IMR-90 (cell line): ENCODE measurements around the gene VAT1L. TPM values are rescaled to one million over a fixed set of nuclear protein-coding genes. Genes with fewer than 3 reads are reported as not detected.

ENCODE experiments used
- ATAC-seq: fragments of 200-7000 bp; cut with Tn5 transposase; 2 replicates; pipeline ENCODE4 v1.9.1; 2020; ENCODE audit warnings: low read depth, mild to moderate bottlenecking, moderate library complexity
- BruUV-seq: library from RNA; stranded (reverse); fragments of 400-500 nt; replicated peaks from 2 replicates; lab custom pipeline; 2021; lab: Mats Ljungman, UMichigan
- CTCF ChIA-PET: fragments of 300-600 bp; formaldehyde crosslinking; extraction: SDS; loops from one replicate; lab custom pipeline; 2021; ENCODE audit warnings: antibody characterized with exemption; lab: Yijun Ruan, JAX
- POLR2A ChIA-PET: fragments of 300-600 bp; sonication (Branson Sonifier 250); formaldehyde crosslinking; loops from one replicate; lab custom pipeline; 2022; ENCODE audit warnings: antibody characterized with exemption; ENCODE audit not compliant: unreplicated experiment; lab: Charles Lee
- DNase-seq: peaks from one replicate; pipeline ENCODE4 v3.0.0; 2013
- H2AFZ ChIP-seq: replicated peaks from 2 replicates; pipeline ENCODE3; 2013; ENCODE audit warnings: low read length, mild to moderate bottlenecking; ENCODE audit not compliant: poor library complexity
- H2AK5ac ChIP-seq: 2 replicates; pipeline ENCODE4 v1.6.1; 2013; ENCODE audit warnings: low read depth, low read length, inconsistent platforms
- H2AK9ac ChIP-seq: replicated peaks from 2 replicates; pipeline ENCODE3; 2013; ENCODE audit warnings: mild to moderate bottlenecking, low read depth, low read length, moderate library complexity; ENCODE audit not compliant: poor library complexity
- H2BK120ac ChIP-seq: 2 replicates; pipeline ENCODE4 v1.6.1; 2013; ENCODE audit warnings: low read depth, low read length, inconsistent platforms
- H2BK15ac ChIP-seq: 3 replicates; pipeline ENCODE4 v1.6.1; 2013; ENCODE audit warnings: low read depth, low read length, inconsistent platforms
- H2BK20ac ChIP-seq: 2 replicates; pipeline ENCODE4 v1.6.1; 2013; ENCODE audit warnings: low read depth, mild to moderate bottlenecking, inconsistent platforms, low read length, moderate library complexity
- H2BK5ac ChIP-seq: 2 replicates; pipeline ENCODE4 v1.6.1; 2013; ENCODE audit warnings: mild to moderate bottlenecking, low read depth, low read length, inconsistent platforms; ENCODE audit not compliant: poor library complexity, severe bottlenecking
- H3K14ac ChIP-seq: replicated peaks from 2 replicates; pipeline ENCODE4 v1.6.1; 2013; ENCODE audit warnings: low read depth, low read length, inconsistent platforms
- H3K18ac ChIP-seq: 2 replicates; pipeline ENCODE4 v1.6.1; 2013; ENCODE audit warnings: low read depth, low read length, control low read depth
- H3K23ac ChIP-seq: 2 replicates; pipeline ENCODE4 v1.6.1; 2013; ENCODE audit warnings: low read depth, low read length, inconsistent platforms
- H3K27ac ChIP-seq: 2 replicates; pipeline ENCODE4 v1.5.1; 2013; ENCODE audit warnings: mild to moderate bottlenecking, control low read depth, low read length; ENCODE audit not compliant: insufficient read depth
- H3K27me3 ChIP-seq: 2 replicates; pipeline ENCODE4 v1.6.1; 2013; ENCODE audit warnings: low read length; ENCODE audit not compliant: control insufficient read depth, insufficient read depth
- H3K36me3 ChIP-seq: 2 replicates; pipeline ENCODE4 v1.6.1; 2013; ENCODE audit warnings: low read length, mixed read lengths; ENCODE audit not compliant: control insufficient read depth, insufficient read depth
- H3K4ac ChIP-seq: 2 replicates; pipeline ENCODE4 v1.6.1; 2013; ENCODE audit warnings: low read depth, low read length, inconsistent platforms
- H3K4me1 ChIP-seq: 2 replicates; pipeline ENCODE4 v1.6.1; 2013; ENCODE audit warnings: low read length, mixed read lengths; ENCODE audit not compliant: control insufficient read depth, insufficient read depth
- H3K4me2 ChIP-seq: 2 replicates; pipeline ENCODE4 v1.6.1; 2013; ENCODE audit warnings: low read depth, mild to moderate bottlenecking, control low read depth, low read length, moderate library complexity
- H3K4me3 ChIP-seq: 2 replicates; pipeline ENCODE4 v1.5.1; 2013; ENCODE audit warnings: low read depth, mild to moderate bottlenecking, control low read depth, low read length, moderate library complexity; ENCODE audit not compliant: insufficient read depth
- H3K56ac ChIP-seq: 2 replicates; pipeline ENCODE4 v1.6.1; 2013; ENCODE audit warnings: low read length, inconsistent platforms; ENCODE audit not compliant: insufficient read depth; ENCODE audit errors: extremely low read depth
- H3K79me1 ChIP-seq, 2 experiments: 2 replicates each; pipeline ENCODE4 v1.6.1; 2013; ENCODE audit warnings: low read length in 2 of 2, inconsistent platforms in 1 of 2, low read depth in 1 of 2
- H3K9ac ChIP-seq: 2 replicates; pipeline ENCODE4 v1.6.1; 2013; ENCODE audit warnings: low read depth, low read length, control low read depth
- H3K9me1 ChIP-seq: 2 replicates; pipeline ENCODE4 v1.6.1; 2013; ENCODE audit warnings: low read length, inconsistent platforms; ENCODE audit not compliant: insufficient read depth
- H3K9me3 ChIP-seq: 2 replicates; pipeline ENCODE4 v1.6.1; 2013; ENCODE audit warnings: low read length; ENCODE audit not compliant: control insufficient read depth, insufficient read depth
- H4K20me1 ChIP-seq: 2 replicates; pipeline ENCODE4 v1.6.1; 2013; ENCODE audit warnings: low read length, inconsistent platforms; ENCODE audit not compliant: insufficient read depth
- H4K5ac ChIP-seq: 2 replicates; pipeline ENCODE4 v1.6.1; 2013; ENCODE audit warnings: mild to moderate bottlenecking, low read depth, low read length, control low read depth
- H4K8ac ChIP-seq, 2 experiments: 2 replicates each; pipeline ENCODE4 v1.6.1; 2013; ENCODE audit warnings: low read depth in 2 of 2, low read length in 2 of 2, control low read depth in 1 of 2, inconsistent platforms in 1 of 2
- H4K91ac ChIP-seq: 2 replicates; pipeline ENCODE4 v1.6.1; 2013; ENCODE audit warnings: low read depth, low read length, inconsistent platforms; ENCODE audit not compliant: insufficient read depth
- CHD1 ChIP-seq: IDR thresholded peaks from 2 replicates; pipeline ENCODE4 v1.6.1; 2012; ENCODE audit warnings: low read depth, low read length, improper control_type of control experiment
- MAFK ChIP-seq: IDR thresholded peaks from 2 replicates; pipeline ENCODE4 v1.6.1; 2012; ENCODE audit warnings: low read depth, low read length, improper control_type of control experiment
- POLR2A ChIP-seq: IDR thresholded peaks from 2 replicates; pipeline ENCODE4 v1.6.1; 2012; ENCODE audit warnings: mild to moderate bottlenecking, low read depth, low read length
- WGBS, 2 experiments: methylation state at CpG; one replicate each; pipeline versions ENCODE4 v1.1.5 to v1.1.7; 2013; ENCODE audit warnings: missing lambda C conversion rate in 2 of 2; ENCODE audit not compliant: insufficient read length in 1 of 2; ENCODE audit errors: extremely low coverage in 2 of 2; 5-methylcytosine and 5-hydroxymethylcytosine counted together
- dilution Hi-C: fragments of 300-500 bp; cut with HindIII; formaldehyde crosslinking; loops from one replicate; pipeline ENCODE4 v1.14.3; 2018; ENCODE audit warnings: low sequenced_read_pairs; ENCODE audit not compliant: unreplicated experiment
- in situ Hi-C: fragments of 300-500 bp; cut with MboI; formaldehyde crosslinking; loops from 3 replicates; pipeline ENCODE4 v1.14.3; 2019; ENCODE audit warnings: low sequenced_read_pairs, inconsistent platforms, mixed read lengths
- intact Hi-C: fragments of 100-400 bp; cut with micrococcal nuclease; formaldehyde crosslinking; loops from 2 replicates; pipeline ENCODE4 v1.10.0; 2022
- polyA plus RNA-seq, 3 experiments: library from polyadenylated mRNA; depleted of rRNA; stranded (reverse); fragments of >200 nt; gene quantifications; 2 replicates each; pipeline ENCODE4 v1.2.3, GENCODE V29; 2012; ENCODE audit warnings: low replicate concordance in 1 of 3
- total RNA-seq: library from RNA; depleted of rRNA; stranded (reverse); fragments of >200 nt; gene quantifications from 2 replicates; pipeline ENCODE4 v1.2.3, GENCODE V29; 2012

VAT1L gene
- total and polyA plus RNA-seq, 2 of the 4 experiments (the other 2 are of a cell fraction): 15.4 to 18.5 TPM

GRCh38 chr16:77951788-77952187 is 163.4 kb downstream of the VAT1L start:
- Histone ChIP-seq H4K5ac (no peak overlapping the region), H3K36me3 (no peaks in the 10 kb centered on the region), H3K4ac (no peak overlapping the region), H3K79me1 (no peaks in the 10 kb centered on the region), H3K27ac (no peak overlapping the region), H2BK5ac (no peak overlapping the region), H3K56ac (no peak overlapping the region), H3K23ac (no peak overlapping the region), H4K91ac (no peak overlapping the region), H4K8ac (no peak overlapping the region), H3K14ac (no peak overlapping the region), H2BK15ac (no peak overlapping the region), H2AFZ (no peak overlapping the region), H3K4me2 (no peak overlapping the region), H3K9ac (no peak overlapping the region), H3K27me3 (no peaks in the 10 kb centered on the region), H3K4me1 (no peaks in the 10 kb centered on the region), H3K18ac (no peak overlapping the region), H3K4me3 (no peak overlapping the region), H2AK5ac (no peak overlapping the region), H3K9me1 (peaks cover 2% of the 10 kb centered on the region; the same call in 1 of the 2 replicates), H4K20me1 (no peaks in the 10 kb centered on the region), H2BK120ac (no peak overlapping the region), H3K9me3 (no peaks in the 10 kb centered on the region), H2BK20ac (no peak overlapping the region), H2AK9ac (no peak overlapping the region)
- intact Hi-C loops: no loop called here
- ChIA-PET CTCF (interaction anchor here (1.1 kb wide), 1 partner anchor 10 kb away, joined by 3 read pairs; no protein-coding TSS in a partner anchor), POLR2A (interaction anchor here (0.6 kb wide), 1 partner anchor 37 kb away, joined by 5 read pairs; no protein-coding TSS in a partner anchor)
- no CpG with 5 or more reads among the region's 2 CpGs for WGBS, 2 experiments
- dilution Hi-C loops: no loop called here
- BruUV-seq: no TSS peak
- TF ChIP-seq CHD1 (no peak), POLR2A (no peak), MAFK (no peak)
- DNase-seq (no peak), ATAC-seq (no peak)
- in situ Hi-C loops: no loop called here
